ENCODE results near the gene GH2.
"Not testable (repeated sequence)": the region's sequence is repeated elsewhere in the genome, so short reads cannot be mapped to it uniquely, and the experiment has no call there.

Gene GH2

DNA sequence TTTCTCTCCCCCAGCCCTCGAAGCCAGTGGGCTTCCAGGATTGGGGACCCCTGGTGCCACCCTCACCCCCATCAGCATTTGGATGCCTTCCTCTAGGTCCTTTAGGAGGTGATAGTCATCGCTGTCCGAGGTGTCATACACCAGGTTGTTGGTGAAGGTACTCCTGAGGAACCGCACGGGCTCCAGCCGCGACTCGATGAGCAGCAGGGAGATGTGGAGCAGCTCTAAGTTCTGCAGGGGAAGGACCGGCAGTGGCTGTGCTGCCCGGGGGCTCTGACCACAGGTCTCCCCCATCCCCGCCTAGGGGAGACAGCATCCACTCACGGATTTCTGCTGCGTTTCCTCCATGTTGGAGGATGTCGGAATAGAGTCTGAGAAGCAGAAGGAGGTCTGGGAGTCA lies 28.4 kb upstream of the GH2 start:
- no peak for DNase-seq

DNA sequence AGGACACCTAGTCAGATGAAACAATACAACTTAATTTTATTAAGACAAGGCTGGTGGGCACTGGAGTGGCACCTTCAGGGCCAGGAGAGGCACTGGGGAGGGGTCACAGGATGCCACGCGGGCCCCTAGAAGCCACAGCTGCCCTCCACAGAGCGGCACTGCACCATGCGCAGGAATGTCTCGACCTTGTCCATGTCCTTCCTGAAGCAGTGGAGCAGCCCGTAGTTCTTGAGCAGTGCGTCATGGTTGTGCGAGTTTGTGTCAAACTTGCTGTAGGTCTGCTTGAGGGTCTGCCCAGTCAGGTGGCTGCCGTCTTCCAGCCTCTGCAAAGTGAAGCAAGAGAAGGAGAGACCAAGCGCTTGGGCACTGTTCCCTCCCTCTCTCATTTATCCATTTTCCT lies 27.8 kb upstream of the GH2 start:
- DNase-seq, result not testable (repeated sequence)

DNA sequence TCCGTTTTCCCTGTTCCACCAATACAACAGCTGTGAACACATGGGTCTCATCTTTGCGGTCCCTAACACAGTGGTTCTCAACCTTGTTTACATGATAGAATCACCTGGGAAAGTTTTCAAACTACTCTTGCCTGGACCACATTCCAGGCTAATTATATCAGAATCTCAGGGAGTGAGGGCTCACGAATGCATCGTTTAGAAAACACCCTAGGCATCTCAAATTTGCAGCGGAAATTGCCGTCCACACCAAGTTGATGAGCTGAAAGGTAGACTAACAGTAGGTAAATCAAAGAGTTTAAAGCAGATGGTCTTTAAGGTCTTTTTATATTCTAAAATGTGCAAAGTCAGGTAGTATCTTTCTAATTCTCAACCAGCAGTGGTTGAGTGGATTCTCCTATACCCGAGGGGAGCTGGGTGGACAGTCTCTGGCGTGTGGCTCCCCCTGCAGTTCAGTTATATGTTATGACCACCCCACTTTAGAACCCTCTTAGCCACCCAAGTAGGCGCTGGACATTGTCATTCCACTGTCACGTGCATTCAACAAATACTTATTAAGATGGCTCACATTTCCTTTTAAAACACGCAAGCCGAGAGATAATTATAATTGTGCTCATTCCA lies 25.5 kb upstream of the GH2 start:
- not testable (repeated sequence) for DNase-seq

DNA sequence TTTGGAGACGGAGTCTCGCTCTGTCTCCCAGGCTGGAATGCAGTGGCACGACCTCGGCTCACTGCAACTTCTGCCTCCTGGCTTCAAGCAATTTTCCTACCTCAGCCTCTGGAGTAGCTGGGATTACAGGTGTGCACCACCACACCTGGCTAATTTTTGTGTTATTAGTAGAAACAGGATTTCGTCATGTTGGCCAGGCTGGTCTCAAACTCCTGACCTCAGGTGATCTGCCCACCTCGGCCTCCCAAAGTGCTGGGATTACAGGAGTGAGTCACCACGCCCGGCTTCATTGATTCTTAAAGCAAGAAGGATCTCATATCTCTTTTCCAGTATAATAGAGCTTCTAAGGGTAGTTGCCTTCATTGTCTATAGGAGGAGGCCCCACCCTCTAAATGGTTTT lies 23.1 kb upstream of the GH2 start:
- not testable (repeated sequence) for DNase-seq

DNA sequence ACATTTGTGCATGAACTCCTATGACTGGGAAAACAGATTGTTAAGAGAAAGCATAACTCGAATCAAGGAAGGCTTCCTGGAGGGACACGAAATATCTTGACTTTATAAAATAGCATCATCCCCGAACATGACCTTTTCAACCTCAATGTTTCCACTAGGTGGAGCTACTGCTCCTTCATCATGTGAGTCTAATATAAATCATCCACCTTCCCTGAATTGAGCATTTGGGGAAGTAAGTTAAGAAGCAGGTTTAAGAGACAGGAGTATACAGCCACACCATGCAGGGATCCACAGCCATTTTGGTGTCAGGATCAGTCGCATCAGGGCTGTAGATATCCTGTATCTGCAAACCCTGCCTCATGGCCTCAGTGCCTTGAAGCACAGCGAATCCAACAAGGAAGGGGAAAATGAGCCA lies 22.1 kb upstream of the GH2 start:
- not testable (repeated sequence) for DNase-seq

GRCh38 chr17:63901971-63902370 lies 20.2 kb upstream of the GH2 start:
- not testable (repeated sequence) for DNase-seq

DNA sequence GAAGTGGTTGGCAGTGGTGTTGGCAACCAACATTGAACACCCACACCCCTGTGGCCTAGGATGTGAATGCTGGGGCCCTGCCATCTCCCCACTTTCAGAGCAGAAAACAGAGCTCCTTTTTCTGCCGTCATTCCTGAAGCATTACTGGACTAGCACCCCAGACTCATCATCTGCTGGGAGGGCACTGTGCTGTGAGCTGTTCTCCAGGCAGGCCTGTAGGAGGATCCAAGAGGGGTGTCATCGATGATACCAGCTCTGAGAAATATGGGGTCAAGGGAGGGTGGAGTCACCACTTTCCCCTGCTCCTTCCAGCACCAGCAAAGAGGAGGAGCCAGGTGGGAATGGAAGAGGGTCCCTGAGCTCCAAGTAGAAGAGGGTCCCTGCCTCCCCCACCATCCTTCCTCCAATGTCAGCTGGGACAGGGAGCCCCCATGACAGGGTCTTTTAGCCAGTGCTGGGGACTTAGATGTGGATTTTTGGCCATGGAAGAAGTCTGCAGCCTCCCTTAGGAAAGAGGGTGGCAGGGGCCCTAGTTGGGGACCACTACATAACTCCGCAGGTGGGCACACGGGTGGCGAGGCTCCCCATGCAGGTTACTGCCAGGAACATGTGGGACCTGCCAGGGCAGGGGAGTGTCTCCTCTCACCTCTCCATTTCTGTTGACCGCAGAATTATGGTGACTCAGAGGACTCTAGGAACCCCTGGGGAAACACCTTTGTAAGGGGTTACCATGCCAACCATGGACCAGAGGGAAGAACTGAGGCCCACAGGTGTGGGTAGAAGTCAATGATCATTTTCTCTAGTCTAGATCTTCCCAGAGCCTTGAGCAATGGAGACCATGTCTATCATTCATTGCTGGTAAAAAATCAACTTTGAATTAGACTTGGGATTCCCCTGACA lies 17.4 kb upstream of the GH2 start:
- DNase-seq, result not testable (repeated sequence)

- not testable (repeated sequence) for DNase-seq
Observed at GRCh38 chr17:63896524-63897354, 15.0 kb upstream of the GH2 start, which contains the start of gene CSH1. CSH1 (minus strand) TSS chr17:63896574; CDS start chr17:63896511, 63 bp downstream.

- DNase-seq, result not testable (repeated sequence)
Observed at GRCh38 chr17:63894821-63895220, 13.1 kb upstream of the GH2 start.

DNA sequence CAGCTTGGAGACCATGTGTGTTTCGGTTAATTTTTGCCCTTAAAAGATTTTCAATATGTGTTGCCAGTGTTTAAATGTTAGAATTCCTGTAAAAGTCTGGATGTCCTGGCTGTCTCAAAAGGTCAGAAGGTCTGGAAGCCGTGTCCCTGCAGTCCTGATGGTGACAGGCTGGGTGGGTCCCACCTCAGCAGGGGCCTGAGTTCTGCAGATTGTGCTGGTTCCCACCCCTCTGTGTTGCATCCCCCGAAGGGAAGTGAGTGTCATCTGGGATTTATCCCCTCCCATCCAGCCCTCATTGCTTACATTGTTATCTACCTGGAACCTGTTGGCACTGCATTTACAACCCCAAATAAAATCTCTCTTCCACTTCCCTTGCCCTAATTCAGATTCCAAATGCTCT lies 12.3 kb upstream of the GH2 start:
- DNase-seq, result not testable (repeated sequence)

GRCh38 chr17:63892316-63893037 lies 10.7 kb upstream of the GH2 start:
- DNase-seq, result not testable (repeated sequence)

DNA sequence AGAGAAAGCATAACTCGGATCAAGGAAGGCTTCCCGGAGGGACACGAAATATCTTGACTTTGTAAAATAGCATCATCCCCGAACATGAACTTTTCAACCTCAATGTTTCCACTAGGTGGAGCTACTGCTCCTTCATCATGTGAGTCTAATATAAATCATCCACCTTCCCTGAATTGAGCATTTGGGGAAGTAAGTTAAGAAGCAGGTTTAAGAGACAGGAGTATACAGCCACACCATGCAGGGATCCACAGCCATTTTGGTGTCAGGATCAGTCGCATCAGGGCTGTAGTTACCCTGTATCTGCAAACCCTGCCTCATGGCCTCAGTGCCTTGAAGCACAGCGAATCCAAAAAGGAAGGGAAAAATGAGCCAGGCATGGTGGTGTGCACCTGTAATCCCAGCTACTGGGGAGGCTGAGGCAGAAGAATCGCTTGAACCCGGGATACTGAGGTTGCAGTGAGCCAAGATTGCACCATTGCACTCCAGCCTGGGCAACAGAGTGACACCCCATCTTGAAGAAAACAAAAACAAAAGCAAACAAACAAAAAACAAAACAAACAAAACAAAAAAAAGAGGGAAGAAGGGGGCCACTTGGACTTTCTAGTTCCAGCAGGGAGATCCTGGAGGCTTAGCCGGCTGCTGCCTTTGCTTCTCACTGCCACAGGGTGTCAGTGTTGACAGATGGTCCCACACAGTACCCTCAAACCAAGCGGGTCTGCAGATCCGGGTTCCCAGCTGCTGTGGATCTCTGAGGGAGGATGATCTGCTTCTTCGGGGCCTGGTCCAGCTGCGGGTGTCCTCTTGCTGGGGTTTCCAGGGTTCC lies 7.5 kb upstream of the GH2 start:
- not testable (repeated sequence) for DNase-seq

DNA sequence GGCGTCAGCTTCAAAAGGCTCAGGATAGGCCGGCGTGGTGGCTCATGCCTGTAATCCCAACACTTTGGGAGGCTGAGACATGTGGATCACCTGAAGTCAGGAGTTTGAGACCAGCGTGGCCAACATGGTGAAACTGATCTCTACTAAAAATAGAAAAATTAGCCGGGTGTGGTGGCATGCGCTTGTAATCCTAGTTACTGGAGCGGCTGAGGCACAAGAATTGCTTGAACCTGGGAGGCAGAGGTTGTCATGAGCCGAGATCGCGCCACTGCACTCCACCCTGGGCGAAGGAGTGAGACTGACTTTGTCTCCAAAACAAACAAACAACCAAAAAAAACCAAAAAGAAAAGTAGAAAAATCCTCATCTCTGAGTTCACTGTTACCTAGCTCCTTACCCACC lies 3.4 kb upstream of the GH2 start:
- DNase-seq, result not testable (repeated sequence)

- not testable (repeated sequence) for DNase-seq
Observed at GRCh38 chr17:63882626-63883126, 932 bp upstream of the GH2 start.

- not testable (repeated sequence) for DNase-seq
Observed at GRCh38 chr17:63881337-63881736, 407 bp downstream of the GH2 start.

DNA sequence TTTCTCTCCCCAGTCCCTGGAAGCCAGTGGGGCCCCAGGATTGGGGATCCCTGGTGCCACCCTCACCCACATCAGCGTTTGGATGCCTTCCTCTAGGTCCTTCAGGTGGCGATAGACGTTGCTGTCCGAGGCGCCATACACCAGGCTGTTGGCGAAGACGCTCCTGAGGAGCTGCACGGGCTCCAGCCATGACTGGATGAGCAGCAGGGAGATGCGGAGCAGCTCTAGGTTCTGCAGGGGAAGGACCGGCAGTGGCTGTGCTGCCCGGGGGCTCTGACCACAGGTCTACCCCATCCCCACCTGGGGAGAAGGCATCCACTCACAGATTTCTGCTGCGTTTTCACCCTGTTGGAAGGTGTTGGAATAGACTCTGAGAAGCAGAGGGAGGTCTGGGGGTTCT lies 1.0 kb downstream of the GH2 start:
- no peak for DNase-seq

GRCh38 chr17:63878413-63878812 lies 3.3 kb downstream of the GH2 start:
- not testable (repeated sequence) for DNase-seq

DNA sequence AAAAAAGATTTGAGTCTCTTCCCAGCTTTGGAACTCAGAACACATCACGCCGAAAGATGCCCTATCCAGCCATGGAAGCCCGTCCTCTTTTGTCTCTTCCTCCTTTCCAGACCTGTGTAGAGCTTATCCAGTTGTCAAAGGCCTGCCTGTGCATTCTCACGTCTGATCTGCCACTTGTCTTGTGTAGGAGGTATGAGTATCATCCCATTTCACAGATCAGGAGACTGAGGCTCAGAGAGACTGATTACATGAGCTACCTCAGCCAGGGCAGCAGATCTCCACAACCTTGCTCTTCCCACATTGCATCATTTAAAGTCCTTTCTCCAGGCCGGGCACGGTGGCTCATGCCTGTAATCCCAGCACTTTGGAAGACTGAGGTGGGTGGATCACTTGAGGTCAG lies 7.1 kb downstream of the GH2 start:
- not testable (repeated sequence) for DNase-seq

- not testable (repeated sequence) for DNase-seq
Observed at GRCh38 chr17:63874061-63874626, 7.6 kb downstream of the GH2 start.

DNA sequence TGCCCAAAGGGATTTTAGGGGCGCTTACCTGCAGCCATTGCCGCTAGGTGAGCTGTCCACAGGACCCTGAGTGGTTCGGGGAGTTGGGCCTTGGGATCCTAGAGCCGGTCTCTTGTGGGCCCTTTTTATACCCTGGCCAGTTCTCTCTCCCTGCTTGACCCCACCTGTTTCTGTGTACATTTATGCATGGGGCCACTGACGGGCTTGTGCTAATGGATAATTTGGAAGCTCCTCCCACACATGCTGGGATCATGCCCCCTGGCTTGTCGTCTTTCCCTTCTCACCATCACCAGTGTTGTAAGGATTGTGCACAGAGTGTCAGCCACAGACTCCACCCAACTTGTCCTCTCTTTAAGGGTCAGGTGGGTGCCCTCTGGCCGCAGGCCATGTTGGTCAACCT lies 8.2 kb downstream of the GH2 start, which contains the start of gene CSH2:
TSS of gene CSH2 (minus strand) at position 101 of the 400 bp plus-strand sequence. CDS start at position 38, 63 bp downstream.
- not testable (repeated sequence) for DNase-seq

Measured in activated naive CD4-positive, alpha-beta T cell treated with anti-CD3 and anti-CD28 coated beads, Interleukin-2, amount 50 U/mL, for 16 hours (primary cell).